Measurements from ENCODE around the gene CDK14.

DNA sequence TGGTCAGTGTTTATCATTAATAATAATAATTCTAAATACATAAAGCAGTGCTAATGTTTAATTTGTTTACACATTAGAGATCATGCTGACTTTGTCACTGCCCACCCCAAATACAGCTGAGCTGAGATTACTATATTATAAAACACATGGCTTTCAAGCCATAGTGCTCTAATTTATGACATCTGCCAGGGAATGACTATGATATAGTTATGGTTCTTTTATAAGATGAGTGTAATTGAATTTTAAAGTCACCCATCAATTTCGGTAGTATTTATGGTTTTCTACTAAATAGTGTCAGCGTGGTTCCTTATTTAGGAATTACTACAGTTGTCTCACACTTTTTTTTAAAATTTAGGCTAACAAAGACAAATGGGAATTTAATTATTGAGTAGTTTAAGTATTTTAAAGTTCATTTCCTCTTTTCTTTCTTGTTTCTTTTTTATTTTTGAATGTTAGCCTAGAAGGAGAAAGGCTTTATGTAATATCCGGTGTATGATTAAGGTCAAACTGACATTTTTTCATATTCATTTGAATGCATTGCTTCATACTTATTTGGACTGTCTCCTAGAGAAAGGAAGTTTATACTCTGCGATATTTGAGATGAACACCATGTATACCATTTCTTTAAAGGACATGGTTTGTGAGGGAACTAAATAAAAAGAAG is 3.9 kb downstream of the CDK14 start:
- TF ChIP-seq, protein P1, sequence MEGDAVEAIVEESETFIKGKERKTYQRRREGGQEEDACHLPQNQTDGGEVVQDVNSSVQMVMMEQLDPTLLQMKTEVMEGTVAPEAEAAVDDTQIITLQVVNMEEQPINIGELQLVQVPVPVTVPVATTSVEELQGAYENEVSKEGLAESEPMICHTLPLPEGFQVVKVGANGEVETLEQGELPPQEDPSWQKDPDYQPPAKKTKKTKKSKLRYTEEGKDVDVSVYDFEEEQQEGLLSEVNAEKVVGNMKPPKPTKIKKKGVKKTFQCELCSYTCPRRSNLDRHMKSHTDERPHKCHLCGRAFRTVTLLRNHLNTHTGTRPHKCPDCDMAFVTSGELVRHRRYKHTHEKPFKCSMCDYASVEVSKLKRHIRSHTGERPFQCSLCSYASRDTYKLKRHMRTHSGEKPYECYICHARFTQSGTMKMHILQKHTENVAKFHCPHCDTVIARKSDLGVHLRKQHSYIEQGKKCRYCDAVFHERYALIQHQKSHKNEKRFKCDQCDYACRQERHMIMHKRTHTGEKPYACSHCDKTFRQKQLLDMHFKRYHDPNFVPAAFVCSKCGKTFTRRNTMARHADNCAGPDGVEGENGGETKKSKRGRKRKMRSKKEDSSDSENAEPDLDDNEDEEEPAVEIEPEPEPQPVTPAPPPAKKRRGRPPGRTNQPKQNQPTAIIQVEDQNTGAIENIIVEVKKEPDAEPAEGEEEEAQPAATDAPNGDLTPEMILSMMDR (IDR thresholded peaks at IDR 0.05): no peak
- no peak for TF ChIP-seq POLR2A (IDR thresholded peaks at IDR 0.05)
